ENCODE data around the gene AOPEP. TPM values are rescaled to one million over a fixed set of nuclear protein-coding genes. Genes with fewer than 3 reads are reported as not detected.

AOPEP gene
- total RNA-seq, 1 experiment from 2014 or later = 36.4 TPM

DNA sequence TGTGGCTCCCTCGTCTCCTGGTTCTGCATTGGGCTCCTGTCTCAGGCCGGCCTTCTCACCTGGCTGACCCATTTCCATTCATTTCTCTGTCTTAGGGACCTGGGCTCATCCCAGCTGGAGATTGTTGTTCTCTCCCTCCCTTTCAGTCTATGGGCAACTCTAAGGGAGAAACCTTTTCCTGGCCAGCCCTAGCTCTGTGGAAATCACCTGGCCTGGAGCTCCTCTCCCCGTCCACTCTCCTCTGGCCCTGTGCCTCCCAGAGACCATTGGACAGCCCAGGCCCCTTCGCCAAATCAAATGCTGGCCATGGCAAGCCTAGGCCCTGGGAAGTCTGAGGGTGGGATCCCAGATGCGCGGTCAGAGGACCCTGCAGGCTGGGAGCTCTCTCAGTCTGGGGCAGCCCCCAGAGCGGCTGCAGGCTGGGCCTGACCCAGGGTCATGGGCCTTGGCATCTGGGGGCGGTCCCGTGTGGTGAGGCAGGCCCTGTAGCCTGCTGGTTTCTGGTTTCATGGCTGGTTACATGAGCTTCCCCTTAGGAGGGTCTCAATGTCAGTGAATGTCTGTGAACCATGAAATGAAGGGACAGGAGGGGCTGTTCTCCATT, 253.5 kb downstream of the AOPEP start:
- in situ Hi-C loops (cut with HindIII; ENCODE audit: low pct_unique_long_range_greater_than_20kb, low sequenced_read_pairs) (no loop called here), intact Hi-C loops (cut with micrococcal nuclease; ENCODE audit: unreplicated experiment) (no loop called here)
- Histone ChIP-seq H3K36me3 (ENCODE audit: control insufficient read depth, insufficient read depth, low read length) (no peaks in the 10 kb centered on the region), H3K4me3 (ENCODE audit: low read depth in 2 of 2, low read length in 2 of 2) (no peak overlapping the region), H3K9me3 (ENCODE audit: control insufficient read depth, insufficient read depth, low read depth, low read length) (no peaks in the 10 kb centered on the region), H3K27me3 (ENCODE audit: control insufficient read depth, insufficient read depth, low read length) (no peaks in the 10 kb centered on the region), H3K27ac (ENCODE audit: low read length) (no peak overlapping the region), H3K4me1 (ENCODE audit: control insufficient read depth, insufficient read depth, low read length) (no peaks in the 10 kb centered on the region)
- ChIA-PET POLR2A (interaction anchor here (0.6 kb wide), 1 partner anchor 48 kb away, joined by 3 read pairs; no protein-coding TSS in a partner anchor), CTCF (interaction anchor here (0.6 kb wide), 1 partner anchor 837 kb away, joined by 7 read pairs; no protein-coding TSS in a partner anchor)
- TF ChIP-seq, protein P1, sequence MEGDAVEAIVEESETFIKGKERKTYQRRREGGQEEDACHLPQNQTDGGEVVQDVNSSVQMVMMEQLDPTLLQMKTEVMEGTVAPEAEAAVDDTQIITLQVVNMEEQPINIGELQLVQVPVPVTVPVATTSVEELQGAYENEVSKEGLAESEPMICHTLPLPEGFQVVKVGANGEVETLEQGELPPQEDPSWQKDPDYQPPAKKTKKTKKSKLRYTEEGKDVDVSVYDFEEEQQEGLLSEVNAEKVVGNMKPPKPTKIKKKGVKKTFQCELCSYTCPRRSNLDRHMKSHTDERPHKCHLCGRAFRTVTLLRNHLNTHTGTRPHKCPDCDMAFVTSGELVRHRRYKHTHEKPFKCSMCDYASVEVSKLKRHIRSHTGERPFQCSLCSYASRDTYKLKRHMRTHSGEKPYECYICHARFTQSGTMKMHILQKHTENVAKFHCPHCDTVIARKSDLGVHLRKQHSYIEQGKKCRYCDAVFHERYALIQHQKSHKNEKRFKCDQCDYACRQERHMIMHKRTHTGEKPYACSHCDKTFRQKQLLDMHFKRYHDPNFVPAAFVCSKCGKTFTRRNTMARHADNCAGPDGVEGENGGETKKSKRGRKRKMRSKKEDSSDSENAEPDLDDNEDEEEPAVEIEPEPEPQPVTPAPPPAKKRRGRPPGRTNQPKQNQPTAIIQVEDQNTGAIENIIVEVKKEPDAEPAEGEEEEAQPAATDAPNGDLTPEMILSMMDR (IDR thresholded peaks at IDR 0.05) = no peak
- TF ChIP-seq, protein P2, sequence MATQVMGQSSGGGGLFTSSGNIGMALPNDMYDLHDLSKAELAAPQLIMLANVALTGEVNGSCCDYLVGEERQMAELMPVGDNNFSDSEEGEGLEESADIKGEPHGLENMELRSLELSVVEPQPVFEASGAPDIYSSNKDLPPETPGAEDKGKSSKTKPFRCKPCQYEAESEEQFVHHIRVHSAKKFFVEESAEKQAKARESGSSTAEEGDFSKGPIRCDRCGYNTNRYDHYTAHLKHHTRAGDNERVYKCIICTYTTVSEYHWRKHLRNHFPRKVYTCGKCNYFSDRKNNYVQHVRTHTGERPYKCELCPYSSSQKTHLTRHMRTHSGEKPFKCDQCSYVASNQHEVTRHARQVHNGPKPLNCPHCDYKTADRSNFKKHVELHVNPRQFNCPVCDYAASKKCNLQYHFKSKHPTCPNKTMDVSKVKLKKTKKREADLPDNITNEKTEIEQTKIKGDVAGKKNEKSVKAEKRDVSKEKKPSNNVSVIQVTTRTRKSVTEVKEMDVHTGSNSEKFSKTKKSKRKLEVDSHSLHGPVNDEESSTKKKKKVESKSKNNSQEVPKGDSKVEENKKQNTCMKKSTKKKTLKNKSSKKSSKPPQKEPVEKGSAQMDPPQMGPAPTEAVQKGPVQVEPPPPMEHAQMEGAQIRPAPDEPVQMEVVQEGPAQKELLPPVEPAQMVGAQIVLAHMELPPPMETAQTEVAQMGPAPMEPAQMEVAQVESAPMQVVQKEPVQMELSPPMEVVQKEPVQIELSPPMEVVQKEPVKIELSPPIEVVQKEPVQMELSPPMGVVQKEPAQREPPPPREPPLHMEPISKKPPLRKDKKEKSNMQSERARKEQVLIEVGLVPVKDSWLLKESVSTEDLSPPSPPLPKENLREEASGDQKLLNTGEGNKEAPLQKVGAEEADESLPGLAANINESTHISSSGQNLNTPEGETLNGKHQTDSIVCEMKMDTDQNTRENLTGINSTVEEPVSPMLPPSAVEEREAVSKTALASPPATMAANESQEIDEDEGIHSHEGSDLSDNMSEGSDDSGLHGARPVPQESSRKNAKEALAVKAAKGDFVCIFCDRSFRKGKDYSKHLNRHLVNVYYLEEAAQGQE (IDR thresholded peaks at IDR 0.05; ENCODE audit: insufficient read depth in 1 of 2, low read depth in 2 of 2, low read length in 1 of 2) = no peak
- DNase-seq (ENCODE audit: low read depth, low spot score) (no peak), ATAC-seq (no peak)
- BruUV-seq (replicated peaks) = no TSS peak

DNA sequence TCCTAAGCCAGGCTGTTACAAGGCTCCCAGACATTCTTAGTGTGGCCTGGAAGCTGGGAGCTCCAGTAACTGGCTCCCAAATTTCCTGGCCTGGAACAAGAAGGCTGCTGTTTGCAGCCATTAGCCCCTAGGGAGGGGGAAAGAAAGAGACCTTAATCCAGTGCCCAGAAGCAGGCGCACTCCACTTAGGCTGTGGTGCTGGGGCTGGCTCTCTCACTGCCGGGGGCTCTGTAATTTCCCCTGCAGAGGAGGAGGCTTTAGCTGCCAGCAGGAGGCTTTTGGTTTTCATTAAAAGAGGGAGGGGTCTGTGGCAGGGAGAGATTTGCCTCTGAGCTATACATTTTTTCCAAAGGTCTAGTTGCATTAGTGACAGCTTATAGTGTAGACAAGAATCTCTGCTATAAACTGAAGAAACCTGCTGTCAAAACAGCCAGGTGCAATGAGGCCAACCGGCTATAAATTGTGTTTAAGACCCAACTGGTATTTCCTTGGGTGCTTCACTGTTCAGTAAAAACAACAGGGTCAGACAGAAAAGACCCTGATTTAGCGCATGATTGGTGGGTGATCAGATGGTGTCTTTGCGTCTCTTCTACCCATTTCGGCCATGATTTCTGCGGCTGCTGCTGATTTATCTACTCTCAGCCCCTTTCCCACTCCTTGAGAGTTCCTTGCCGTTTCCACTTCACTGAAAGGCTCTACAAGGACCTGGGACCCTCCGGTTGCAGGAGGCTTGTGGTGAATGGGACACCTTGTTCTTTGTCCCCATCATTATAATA, 254.6 kb downstream of the AOPEP start:
- BruUV-seq (replicated peaks) = no TSS peak
- ATAC-seq (no peak), DNase-seq (ENCODE audit: low read depth, low spot score) (no peak)
- ChIA-PET POLR2A (no interaction called here), CTCF (no interaction called here)
- H3K36me3 ChIP-seq (ENCODE audit: control insufficient read depth, insufficient read depth, low read length) = no peaks in the 10 kb centered on the region
- no peak overlapping the region for H3K27ac ChIP-seq (ENCODE audit: low read length)
- no peaks in the 10 kb centered on the region for H3K9me3 ChIP-seq (ENCODE audit: control insufficient read depth, insufficient read depth, low read depth, low read length)
- H3K27me3 ChIP-seq (ENCODE audit: control insufficient read depth, insufficient read depth, low read length) = no peaks in the 10 kb centered on the region
- H3K4me1 ChIP-seq (ENCODE audit: control insufficient read depth, insufficient read depth, low read length) = no peaks in the 10 kb centered on the region
- H3K4me3 ChIP-seq (ENCODE audit: low read depth in 2 of 2, low read length in 2 of 2) = no peak overlapping the region
- intact Hi-C loops (cut with micrococcal nuclease; ENCODE audit: unreplicated experiment) (no loop called here), in situ Hi-C loops (cut with HindIII; ENCODE audit: low pct_unique_long_range_greater_than_20kb, low sequenced_read_pairs) (no loop called here)
- TF ChIP-seq TCF7L2 (IDR thresholded peaks at IDR 0.05; ENCODE audit: low read depth, low read length) = no peak
- TF ChIP-seq, protein P2 (IDR thresholded peaks at IDR 0.05; ENCODE audit: insufficient read depth in 1 of 2, low read depth in 2 of 2, low read length in 1 of 2) = no peak
- TF ChIP-seq SIN3A (IDR thresholded peaks at IDR 0.05; ENCODE audit: borderline replicate concordance, insufficient read depth, low read depth, low read length) = no peak
- TF ChIP-seq, protein P1 (IDR thresholded peaks at IDR 0.05) = no peak
- TF ChIP-seq POLR2AphosphoS5 (IDR thresholded peaks at IDR 0.05; ENCODE audit: low read depth, low read length) = no peak

Data from Panc1 (cell line).